ENCODE measurements around the gene NINJ1. TPM values are rescaled to one million over a fixed set of nuclear protein-coding genes. Genes with fewer than 3 reads are reported as not detected.

Gene NINJ1
- total RNA-seq, 4 donors from 2014 or later: 58.8 to 81.6 (median 75.2) TPM

GRCh38 chr9:93096131-93096802 lies 37.8 kb downstream of the NINJ1 start, which contains the start of gene CARD19:
Gene CARD19 (plus strand): TSS chr9:93096217. CDS start chr9:93096346, 129 bp downstream.
- Histone ChIP-seq H3K4me1 (peaks cover 2 to 66% (median 45%) of the 10 kb centered on the region in 3 donors), H3K27me3 (no peaks in the 10 kb centered on the region), H3K4me3 (peak within 1 kb of the TSS; percentile 86 to 96), H3K9me3 (peaks cover 0 to 4% (median 0%) of the 10 kb centered on the region in 3 donors), H3K27ac (peak within 1 kb of the TSS; percentile 89 to 99 (median 96)), H3K36me3 (no peaks in the 10 kb centered on the region)
- peak; percentile 18 for ATAC-seq
- WGBS, 2 donors (ENCODE audit: low coverage in 1 of 2): 0% methylated on average over 5 of the region's 65 CpGs; no CpG with 5 or more reads in 1 of the 2 donors
- TF ChIP-seq POLR2A (IDR thresholded peaks at IDR 0.05): peak; percentile 97
- peak in 1 of 4 experiments; percentile 13 for TF ChIP-seq CTCF (IDR thresholded peaks at IDR 0.05)
- TF ChIP-seq POLR2AphosphoS5 (IDR thresholded peaks at IDR 0.05): peak; percentile 97
- TF ChIP-seq EP300 (IDR thresholded peaks at IDR 0.05): no peak

- H3K36me3 ChIP-seq: no peaks in the 10 kb centered on the region
- no peaks in the 10 kb centered on the region for H3K27me3 ChIP-seq
- peak overlapping the region; percentile 86 to 96 for H3K4me3 ChIP-seq
- ATAC-seq: peak; percentile 85
- no CpG with 5 or more reads among the region's 95 CpGs for WGBS, 2 donors (ENCODE audit: low coverage in 1 of 2)
- TF ChIP-seq POLR2AphosphoS5 (IDR thresholded peaks at IDR 0.05) (no peak), CTCF (IDR thresholded peaks at IDR 0.05) (no peak), POLR2A (IDR thresholded peaks at IDR 0.05) (peak; percentile 83 to 85), EP300 (IDR thresholded peaks at IDR 0.05) (no peak)
- peaks cover 0 to 8% (median 0%) of the 10 kb centered on the region in 3 donors for H3K9me3 ChIP-seq
- H3K4me1 ChIP-seq: peaks cover 2 to 66% (median 45%) of the 10 kb centered on the region in 3 donors
- peak overlapping the region; percentile 89 to 99 (median 94) for H3K27ac ChIP-seq
Measured at GRCh38 chr9:93095205-93096130, 38.6 kb downstream of the NINJ1 start.

- peaks cover 2 to 59% (median 43%) of the 10 kb centered on the region in 3 donors for H3K4me1 ChIP-seq
Measured at GRCh38 chr9:93094658-93095204, 39.3 kb downstream of the NINJ1 start.

More at GRCh38 chr9:93094658-93095204, 39.3 kb downstream of the NINJ1 start:
- no peak for TF ChIP-seq POLR2A (IDR thresholded peaks at IDR 0.05)
- TF ChIP-seq CTCF (IDR thresholded peaks at IDR 0.05): no peak
- no peak for TF ChIP-seq EP300 (IDR thresholded peaks at IDR 0.05)
- peaks cover 0 to 8% (median 0%) of the 10 kb centered on the region in 3 donors for H3K9me3 ChIP-seq
- no peaks in the 10 kb centered on the region for H3K36me3 ChIP-seq
- H3K4me3 ChIP-seq: peak overlapping the region; percentile 42 to 96
- no peak for ATAC-seq
- no peaks in the 10 kb centered on the region for H3K27me3 ChIP-seq
- H3K27ac ChIP-seq: peak overlapping the region; percentile 89 to 99 (median 94)
- 19 to 25% methylated on average over 4 to 8 of the region's 11 CpGs for WGBS, 2 donors (ENCODE audit: low coverage in 1 of 2)
